Mesendoderm (in vitro differentiated cells): ENCODE measurements around the gene ADAD1.
A peak's percentile ranks its signal among the peaks of the same experiment; 100 is the strongest.

Experiments
- DNase-seq: peaks from one replicate; pipeline ENCODE4 v3.0.0; 2013
- H2AK5ac ChIP-seq: 2 replicates; pipeline ENCODE4 v1.6.1; 2013; ENCODE audit warnings: low read length, inconsistent platforms
- H2BK120ac ChIP-seq: 2 replicates; pipeline ENCODE4 v1.6.1; 2013; ENCODE audit warnings: low read depth, mild to moderate bottlenecking, low read length, moderate library complexity, mixed read lengths
- H2BK15ac ChIP-seq: replicated peaks from 2 replicates; pipeline ENCODE4 v1.6.1; 2013; ENCODE audit warnings: low read depth, mild to moderate bottlenecking, moderate library complexity
- H2BK5ac ChIP-seq: 2 replicates; pipeline ENCODE4 v1.6.1; 2013; ENCODE audit warnings: low read length, inconsistent platforms
- H3K18ac ChIP-seq: 2 replicates; pipeline ENCODE4 v1.6.1; 2013; ENCODE audit warnings: mild to moderate bottlenecking, low read length, mixed read lengths
- H3K23ac ChIP-seq: one replicate; pipeline ENCODE4 v1.6.1; 2013; ENCODE audit warnings: low read length
- H3K27ac ChIP-seq: 2 replicates; pipeline ENCODE4 v1.5.1; 2013; ENCODE audit warnings: low read depth, mild to moderate bottlenecking, inconsistent platforms, low read length, moderate library complexity
- H3K27me3 ChIP-seq: 2 replicates; pipeline ENCODE4 v1.6.1; 2013; ENCODE audit warnings: low read length, control low read depth, mild to moderate bottlenecking, inconsistent platforms; ENCODE audit not compliant: insufficient read depth, poor library complexity
- H3K36me3 ChIP-seq: 2 replicates; pipeline ENCODE4 v1.6.1; 2013; ENCODE audit warnings: low read length, inconsistent platforms; ENCODE audit not compliant: control insufficient read depth, insufficient read depth
- H3K4ac ChIP-seq: one replicate; pipeline ENCODE4 v1.6.1; 2013; ENCODE audit warnings: low read depth, mild to moderate bottlenecking, low read length, moderate library complexity
- H3K4me1 ChIP-seq: 2 replicates; pipeline ENCODE4 v1.6.1; 2013; ENCODE audit warnings: low read depth, low read length, inconsistent platforms; ENCODE audit not compliant: control insufficient read depth
- H3K4me2 ChIP-seq: 2 replicates; pipeline ENCODE4 v1.6.1; 2013; ENCODE audit warnings: low read length
- H3K4me3 ChIP-seq: 2 replicates; pipeline ENCODE4 v1.5.1; 2013; ENCODE audit warnings: mild to moderate bottlenecking, low read length
- H3K56ac ChIP-seq: one replicate; pipeline ENCODE4 v1.6.1; 2013; ENCODE audit warnings: low read length
- H3K79me1 ChIP-seq: 2 replicates; pipeline ENCODE4 v1.6.1; 2013; ENCODE audit warnings: low read length, inconsistent platforms
- H3K79me2 ChIP-seq: 2 replicates; pipeline ENCODE4 v1.6.1; 2013; ENCODE audit warnings: mild to moderate bottlenecking, low read length; ENCODE audit not compliant: control insufficient read depth, insufficient read depth
- H3K9ac ChIP-seq: 2 replicates; pipeline ENCODE4 v1.6.1; 2013; ENCODE audit warnings: low read length, inconsistent platforms
- H4K5ac ChIP-seq: one replicate; pipeline ENCODE4 v1.6.1; 2013; ENCODE audit warnings: low read length
- H4K8ac ChIP-seq: one replicate; pipeline ENCODE4 v1.6.1; 2013; ENCODE audit warnings: low read depth, mild to moderate bottlenecking, control low read depth, low read length, moderate library complexity
- WGBS: extraction: QIAGEN DNeasy Blood & Tissue Kit; methylation state at CpG from one replicate; pipeline ENCODE4 v1.1.7; 2013; ENCODE audit warnings: low lambda C conversion rate, missing lambda C conversion rate; ENCODE audit not compliant: insufficient coverage; ENCODE audit errors: extremely low coverage; 5-methylcytosine and 5-hydroxymethylcytosine counted together

ADAD1 gene

GRCh38 chr4:122423246-122423645, 44.4 kb downstream of the ADAD1 start:
- Histone ChIP-seq H3K36me3 (no peaks in the 10 kb centered on the region), H4K5ac (no peak overlapping the region), H3K79me2 (no peaks in the 10 kb centered on the region), H3K27me3 (no peaks in the 10 kb centered on the region), H3K4me1 (no peaks in the 10 kb centered on the region), H2BK120ac (no peak overlapping the region), H2BK5ac (no peak overlapping the region), H3K4ac (no peak overlapping the region), H3K18ac (no peak overlapping the region), H3K56ac (no peak overlapping the region), H3K79me1 (no peaks in the 10 kb centered on the region), H2AK5ac (no peak overlapping the region), H3K9ac (no peak overlapping the region), H3K23ac (no peak overlapping the region), H3K4me2 (no peak overlapping the region), H4K8ac (no peak overlapping the region), H3K27ac (no peak overlapping the region), H2BK15ac (no peak overlapping the region), H3K4me3 (no peak overlapping the region)
- no peak for DNase-seq

GRCh38 chr4:122431351-122431750, 52.5 kb downstream of the ADAD1 start:
- H2AK5ac ChIP-seq = no peak overlapping the region
- H3K4me3 ChIP-seq = no peak overlapping the region
- H4K5ac ChIP-seq = no peak overlapping the region
- H3K23ac ChIP-seq = no peak overlapping the region
- no peaks in the 10 kb centered on the region for H3K4me1 ChIP-seq
- H2BK5ac ChIP-seq = no peak overlapping the region
- no peak overlapping the region for H2BK15ac ChIP-seq
- no peak overlapping the region for H3K27ac ChIP-seq
- H3K9ac ChIP-seq = no peak overlapping the region
- H3K4ac ChIP-seq = no peak overlapping the region
- WGBS = no CpG with 5 or more reads among the region's 5 CpGs
- H3K56ac ChIP-seq = no peak overlapping the region
- no peak for DNase-seq
- no peaks in the 10 kb centered on the region for H3K27me3 ChIP-seq
- no peak overlapping the region for H4K8ac ChIP-seq
- no peaks in the 10 kb centered on the region for H3K79me2 ChIP-seq
- H3K18ac ChIP-seq = no peak overlapping the region
- no peaks in the 10 kb centered on the region for H3K36me3 ChIP-seq
- no peak overlapping the region for H2BK120ac ChIP-seq
- no peaks in the 10 kb centered on the region for H3K79me1 ChIP-seq
- no peak overlapping the region for H3K4me2 ChIP-seq

GRCh38 chr4:122434285-122434684, 55.5 kb downstream of the ADAD1 start:
- H4K8ac ChIP-seq = no peak overlapping the region
- no peak overlapping the region for H3K27ac ChIP-seq
- no peak overlapping the region for H4K5ac ChIP-seq
- H3K4me2 ChIP-seq = no peak overlapping the region
- H3K79me2 ChIP-seq = no peaks in the 10 kb centered on the region
- H3K23ac ChIP-seq = no peak overlapping the region
- no peak overlapping the region for H3K4ac ChIP-seq
- H3K4me1 ChIP-seq = no peaks in the 10 kb centered on the region
- no peak for DNase-seq
- no peak overlapping the region for H2BK5ac ChIP-seq
- H3K4me3 ChIP-seq = no peak overlapping the region
- no peaks in the 10 kb centered on the region for H3K27me3 ChIP-seq
- no CpG with 5 or more reads among the region's 3 CpGs for WGBS
- H2AK5ac ChIP-seq = no peak overlapping the region
- no peaks in the 10 kb centered on the region for H3K79me1 ChIP-seq
- no peak overlapping the region for H2BK120ac ChIP-seq
- H2BK15ac ChIP-seq = no peak overlapping the region
- H3K56ac ChIP-seq = no peak overlapping the region
- H3K18ac ChIP-seq = no peak overlapping the region
- no peaks in the 10 kb centered on the region for H3K36me3 ChIP-seq
- no peak overlapping the region for H3K9ac ChIP-seq

DNA sequence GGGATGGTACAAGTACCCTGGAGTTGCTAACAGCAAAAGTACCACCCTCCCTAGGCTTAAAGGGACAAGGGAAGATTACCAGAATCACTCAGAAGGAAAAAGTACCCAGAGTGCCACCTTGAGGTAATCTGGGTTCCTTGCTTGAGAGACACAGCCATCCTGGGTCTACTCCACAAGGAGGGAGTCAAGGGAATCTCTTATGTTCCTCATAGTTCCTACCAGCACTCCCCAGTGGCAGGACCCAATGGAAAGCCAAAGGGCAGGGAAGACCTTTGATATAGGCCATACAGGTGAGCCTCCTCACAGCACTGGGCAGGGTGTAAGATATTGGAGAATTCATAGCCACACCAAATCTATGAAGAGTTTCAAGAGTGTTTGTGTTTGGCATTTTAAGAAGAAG, 72.0 kb downstream of the ADAD1 start:
- Histone ChIP-seq H3K4me2 (no peak overlapping the region), H3K27me3 (no peaks in the 10 kb centered on the region), H2BK5ac (no peak overlapping the region), H3K27ac (no peak overlapping the region), H3K23ac (no peak overlapping the region), H4K8ac (no peak overlapping the region), H3K36me3 (no peaks in the 10 kb centered on the region), H3K9ac (no peak overlapping the region), H4K5ac (no peak overlapping the region), H3K4me1 (no peaks in the 10 kb centered on the region), H3K4me3 (no peak overlapping the region), H3K18ac (no peak overlapping the region), H3K56ac (no peak overlapping the region), H2AK5ac (no peak overlapping the region), H2BK120ac (no peak overlapping the region), H3K4ac (no peak overlapping the region), H3K79me2 (no peaks in the 10 kb centered on the region), H3K79me1 (no peaks in the 10 kb centered on the region), H2BK15ac (no peak overlapping the region)
- DNase-seq = peak; percentile 95

- no peaks in the 10 kb centered on the region for H3K36me3 ChIP-seq
- no peak overlapping the region for H3K4me3 ChIP-seq
- no peak overlapping the region for H4K5ac ChIP-seq
- no peak overlapping the region for H3K23ac ChIP-seq
- no peak overlapping the region for H3K4me2 ChIP-seq
- no peak overlapping the region for H3K27ac ChIP-seq
- H2AK5ac ChIP-seq = no peak overlapping the region
- no peaks in the 10 kb centered on the region for H3K79me2 ChIP-seq
- H3K79me1 ChIP-seq = no peaks in the 10 kb centered on the region
- H3K27me3 ChIP-seq = no peaks in the 10 kb centered on the region
- peaks cover 2% of the 10 kb centered on the region for H3K4me1 ChIP-seq
- H3K56ac ChIP-seq = no peak overlapping the region
- no peak overlapping the region for H3K4ac ChIP-seq
- H2BK5ac ChIP-seq = no peak overlapping the region
- H2BK120ac ChIP-seq = no peak overlapping the region
- no peak overlapping the region for H2BK15ac ChIP-seq
- H3K18ac ChIP-seq = no peak overlapping the region
- H3K9ac ChIP-seq = no peak overlapping the region
- H4K8ac ChIP-seq = no peak overlapping the region
- WGBS = no CpG with 5 or more reads among the region's 1 CpG
- DNase-seq = no peak
Observed at GRCh38 chr4:122453384-122453995, 74.7 kb downstream of the ADAD1 start.
